Limb (tissue), 2 donors: ENCODE measurements around the gene ADRB1.

Experiments
- DNase-seq, 2 donors: peaks; one replicate each; pipeline ENCODE4 v3.0.0-alpha.2; 2016; ENCODE audit errors: extremely low spot score in 2 of 2

ADRB1 gene

GRCh38 chr10:114043532-114044246 is at the start of gene ADRB1:
Gene ADRB1 (plus strand): TSS chr10:114043866. CDS start chr10:114044133, 267 bp downstream.
- peak in 1 of 2 donors; percentile 86 for DNase-seq

- DNase-seq: no peak
These were observed 48.5 kb upstream of the ADRB1 start for GRCh38 chr10:113995201-113995600.

- no peak for DNase-seq
These were observed 46.2 kb upstream of the ADRB1 start for GRCh38 chr10:113997428-113997827.

GRCh38 chr10:113999531-113999930 is 44.1 kb upstream of the ADRB1 start:
- DNase-seq: no peak

- no peak for DNase-seq
These were observed 43.1 kb upstream of the ADRB1 start for GRCh38 chr10:114000457-114001010.

- DNase-seq: no peak
These were observed 41.2 kb upstream of the ADRB1 start for GRCh38 chr10:114002422-114002821.

- DNase-seq: no peak
These were observed 40.3 kb upstream of the ADRB1 start for GRCh38 chr10:114003161-114003941.

GRCh38 chr10:114009281-114009996 is 34.2 kb upstream of the ADRB1 start:
- DNase-seq: no peak

- no peak for DNase-seq
These were observed 33.4 kb upstream of the ADRB1 start for GRCh38 chr10:114010316-114010715.

- no peak for DNase-seq
These were observed 31.0 kb upstream of the ADRB1 start for GRCh38 chr10:114012650-114013049.

GRCh38 chr10:114015708-114016107 is 28.0 kb upstream of the ADRB1 start:
- DNase-seq: no peak

GRCh38 chr10:114017271-114017670 is 26.4 kb upstream of the ADRB1 start:
- DNase-seq: no peak

GRCh38 chr10:114017873-114018272 is 25.8 kb upstream of the ADRB1 start:
- no peak for DNase-seq

- no peak for DNase-seq
These were observed 24.4 kb upstream of the ADRB1 start for GRCh38 chr10:114019226-114019625.

- no peak for DNase-seq
These were observed 22.5 kb upstream of the ADRB1 start for GRCh38 chr10:114021154-114021553.

- peak; percentile 64 to 68 for DNase-seq
These were observed 21.7 kb upstream of the ADRB1 start for GRCh38 chr10:114021717-114022680.

GRCh38 chr10:114022766-114023597 is 20.7 kb upstream of the ADRB1 start:
- peak in 1 of 2 donors; percentile 50 for DNase-seq

- no peak for DNase-seq
These were observed 18.6 kb upstream of the ADRB1 start for GRCh38 chr10:114024876-114025610.

- DNase-seq: no peak
These were observed 18.0 kb upstream of the ADRB1 start for GRCh38 chr10:114025611-114026130.
